ENCODE data around the gene SOCS1.
A peak's percentile ranks its signal among the peaks of the same experiment; 100 is the strongest.
"Not testable (repeated sequence)": the region's sequence is repeated elsewhere in the genome, so short reads cannot be mapped to it uniquely, and the experiment has no call there.

The SOCS1 gene

GRCh38 chr16:11224096-11224893 is 31.7 kb downstream of the SOCS1 start:
- DNase-seq: peak; percentile 64

GRCh38 chr16:11220507-11220906 is 35.5 kb downstream of the SOCS1 start:
- not testable (repeated sequence) for DNase-seq

GRCh38 chr16:11219178-11219577 is 36.8 kb downstream of the SOCS1 start:
- DNase-seq: no peak

GRCh38 chr16:11218604-11218962 is 37.4 kb downstream of the SOCS1 start:
- no peak for DNase-seq

GRCh38 chr16:11217651-11218603 is 38.1 kb downstream of the SOCS1 start:
- no peak for DNase-seq

- DNase-seq: no peak
Observed at GRCh38 chr16:11215935-11216556, 40.0 kb downstream of the SOCS1 start.

GRCh38 chr16:11213799-11214198 is 42.2 kb downstream of the SOCS1 start:
- no peak for DNase-seq

GRCh38 chr16:11213373-11213772 is 42.6 kb downstream of the SOCS1 start:
- DNase-seq: no peak

GRCh38 chr16:11212798-11213196 is 43.2 kb downstream of the SOCS1 start:
- no peak for DNase-seq

- no peak for DNase-seq
Observed at GRCh38 chr16:11211977-11212797, 43.8 kb downstream of the SOCS1 start.

- DNase-seq: no peak
Observed at GRCh38 chr16:11211061-11211976, 44.7 kb downstream of the SOCS1 start.

- no peak for DNase-seq
Observed at GRCh38 chr16:11210260-11210659, 45.7 kb downstream of the SOCS1 start.

GRCh38 chr16:11208916-11209665 is 46.9 kb downstream of the SOCS1 start:
- DNase-seq: no peak

GRCh38 chr16:11207646-11208045 is 48.4 kb downstream of the SOCS1 start:
- DNase-seq: no peak

GRCh38 chr16:11205754-11206581 is 50.0 kb downstream of the SOCS1 start:
- no peak for DNase-seq

GRCh38 chr16:11205065-11205699 is 50.8 kb downstream of the SOCS1 start:
- no peak for DNase-seq

- DNase-seq: no peak
Observed at GRCh38 chr16:11204513-11205047, 51.4 kb downstream of the SOCS1 start.

All from activated T-cell treated with anti-CD3 and anti-CD28 coated beads, Interleukin-2, amount 50 U/mL, for 1 hour (primary cell).